GM21619 (cell line): ENCODE results near the gene STEEP1.

Source experiments
- ATAC-seq: cut with Tn5 transposase; IDR thresholded peaks from one replicate; pipeline ENCODE4 v1.9.1; 2021; ENCODE audit not compliant: unreplicated experiment

Gene STEEP1

GRCh38 chrX:119565107-119565663 is at the start of gene STEEP1:
Gene STEEP1, minus strand, starts transcription at chrX:119565409. Its CDS starts 54 bp downstream, at chrX:119565355.
- ATAC-seq: peak; percentile 99

GRCh38 chrX:119614776-119615175 is 49.6 kb upstream of the STEEP1 start:
- ATAC-seq: no peak

- no peak for ATAC-seq
Measured at GRCh38 chrX:119607018-119607389, 41.8 kb upstream of the STEEP1 start.

DNA sequence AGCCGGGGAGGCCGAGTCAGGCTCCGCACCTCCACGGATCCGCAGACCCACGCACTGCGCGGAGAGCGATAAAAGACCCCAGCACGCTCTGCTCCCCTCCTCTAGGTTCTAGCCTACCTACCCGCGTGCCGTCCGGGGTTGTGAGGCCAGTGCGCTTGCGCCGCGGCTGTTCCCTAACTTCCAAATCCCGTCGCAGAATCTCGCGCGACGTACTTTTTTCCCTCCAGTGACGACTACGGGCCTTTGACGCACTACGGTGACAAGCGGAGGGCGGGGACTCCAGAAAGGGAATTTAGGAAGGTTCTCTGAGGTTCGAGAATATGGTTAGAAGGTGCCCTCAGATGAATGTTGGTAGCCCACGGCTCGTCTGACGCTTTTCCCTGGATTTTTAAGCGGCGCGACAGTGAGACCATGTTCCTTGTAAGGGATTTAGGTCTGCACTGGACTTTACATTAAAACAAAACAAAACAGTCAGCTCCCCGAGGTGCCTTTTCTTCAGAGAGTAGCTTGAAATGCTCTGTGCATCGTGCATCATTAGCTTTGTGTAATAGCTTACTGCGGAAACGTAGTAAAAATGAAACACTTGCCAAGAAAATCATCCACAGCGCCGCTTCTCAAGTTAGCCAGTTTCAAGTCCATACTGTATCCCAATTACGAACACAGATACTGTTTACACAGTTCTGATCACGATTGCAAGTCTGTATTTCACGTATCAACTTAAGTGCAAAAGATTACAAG is 41.2 kb upstream of the STEEP1 start, which contains the start of gene NKRF:
Gene NKRF (minus strand): TSS at position 145 of the 738 bp plus-strand sequence.
- peak; percentile 79 for ATAC-seq

DNA sequence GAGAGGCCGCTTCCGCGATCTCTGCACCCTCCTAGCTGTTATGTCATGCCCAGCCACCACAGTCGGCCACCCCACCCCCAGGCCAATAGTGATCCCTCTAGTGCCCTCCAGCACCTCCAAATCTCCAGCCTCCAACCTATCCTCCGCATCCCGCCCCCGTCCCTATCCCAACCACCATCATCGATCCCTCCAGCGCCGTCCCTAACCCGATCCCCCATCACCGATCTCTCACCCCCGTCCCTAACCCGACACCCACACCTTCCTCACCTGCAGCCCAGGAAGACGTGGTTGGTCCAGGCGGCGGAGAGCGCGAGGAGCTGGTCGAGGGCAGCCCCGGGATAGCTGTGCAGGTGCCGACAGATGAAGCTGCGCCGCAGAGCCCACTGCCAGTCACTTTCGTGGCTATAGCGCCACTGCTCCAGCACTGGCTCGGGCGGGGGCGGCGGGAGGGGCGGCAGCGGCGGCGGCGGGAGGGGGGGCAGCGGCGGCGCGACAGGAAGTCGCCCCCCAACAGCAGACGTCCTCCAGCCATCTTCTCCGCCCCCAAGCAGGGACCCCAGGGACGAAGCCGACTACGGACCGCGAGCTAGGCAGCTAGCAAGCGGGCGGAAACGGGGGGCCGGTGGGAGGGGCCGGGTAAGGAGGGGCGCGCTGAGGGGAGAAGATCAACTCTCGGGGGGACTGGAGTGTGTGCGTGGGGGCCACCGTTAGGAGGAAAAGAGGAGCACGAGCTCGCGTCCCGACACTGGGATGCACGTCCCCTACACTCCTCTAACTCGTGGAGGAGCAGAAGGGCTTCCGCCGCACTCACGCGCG is 40.5 kb upstream of the STEEP1 start:
- ATAC-seq: peak; percentile 35

GRCh38 chrX:119604766-119605463 is 39.7 kb upstream of the STEEP1 start:
- ATAC-seq: no peak

DNA sequence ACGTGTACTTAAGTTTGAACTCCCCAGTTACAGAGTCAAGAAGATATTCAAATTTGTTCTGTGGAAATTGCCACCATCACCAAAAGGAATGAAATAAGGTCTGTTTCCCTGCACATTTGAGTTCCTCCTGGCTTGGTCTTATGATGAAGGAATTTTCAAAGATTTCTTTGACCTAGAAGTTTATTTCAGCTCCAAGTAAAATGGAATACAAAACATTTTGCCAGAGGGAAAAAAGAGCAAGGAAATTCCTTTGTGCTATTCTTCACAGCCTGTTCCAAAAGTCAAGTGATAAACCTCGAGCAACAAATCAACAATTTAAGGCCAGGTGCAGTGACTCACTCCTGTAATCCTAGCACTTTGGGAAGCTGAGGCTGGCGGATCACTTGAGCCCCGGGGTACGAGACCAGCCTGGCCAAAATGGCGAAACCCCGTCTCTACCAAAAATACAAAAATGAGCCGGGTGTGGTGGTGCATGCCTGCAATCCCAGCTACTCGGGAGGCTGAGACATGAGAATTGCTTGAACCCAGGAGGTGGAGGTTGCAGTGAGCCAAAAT is 37.6 kb upstream of the STEEP1 start:
- ATAC-seq: no peak

- ATAC-seq: no peak
Measured at GRCh38 chrX:119589810-119590209, 24.6 kb upstream of the STEEP1 start.

- no peak for ATAC-seq
Measured at GRCh38 chrX:119583431-119584059, 18.3 kb upstream of the STEEP1 start.

DNA sequence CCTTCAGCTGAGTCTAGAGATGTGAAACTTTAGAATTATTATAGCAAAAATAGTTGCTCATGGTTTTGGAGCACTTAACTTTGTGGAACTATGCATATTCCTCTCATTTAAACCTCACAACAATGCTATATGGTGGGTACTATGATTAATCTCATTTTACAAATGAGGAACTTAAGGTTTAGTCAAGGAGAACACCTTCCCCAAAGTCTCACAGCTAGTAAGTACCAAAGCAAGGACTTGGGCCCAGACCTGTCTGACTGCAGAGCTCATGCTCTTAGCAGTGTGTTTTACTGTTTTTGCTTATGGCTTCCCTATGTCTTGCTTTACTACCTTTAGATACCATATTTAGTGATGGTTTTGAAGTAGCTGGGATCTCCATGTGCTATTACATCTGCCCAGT is 14.2 kb upstream of the STEEP1 start:
- ATAC-seq: no peak

DNA sequence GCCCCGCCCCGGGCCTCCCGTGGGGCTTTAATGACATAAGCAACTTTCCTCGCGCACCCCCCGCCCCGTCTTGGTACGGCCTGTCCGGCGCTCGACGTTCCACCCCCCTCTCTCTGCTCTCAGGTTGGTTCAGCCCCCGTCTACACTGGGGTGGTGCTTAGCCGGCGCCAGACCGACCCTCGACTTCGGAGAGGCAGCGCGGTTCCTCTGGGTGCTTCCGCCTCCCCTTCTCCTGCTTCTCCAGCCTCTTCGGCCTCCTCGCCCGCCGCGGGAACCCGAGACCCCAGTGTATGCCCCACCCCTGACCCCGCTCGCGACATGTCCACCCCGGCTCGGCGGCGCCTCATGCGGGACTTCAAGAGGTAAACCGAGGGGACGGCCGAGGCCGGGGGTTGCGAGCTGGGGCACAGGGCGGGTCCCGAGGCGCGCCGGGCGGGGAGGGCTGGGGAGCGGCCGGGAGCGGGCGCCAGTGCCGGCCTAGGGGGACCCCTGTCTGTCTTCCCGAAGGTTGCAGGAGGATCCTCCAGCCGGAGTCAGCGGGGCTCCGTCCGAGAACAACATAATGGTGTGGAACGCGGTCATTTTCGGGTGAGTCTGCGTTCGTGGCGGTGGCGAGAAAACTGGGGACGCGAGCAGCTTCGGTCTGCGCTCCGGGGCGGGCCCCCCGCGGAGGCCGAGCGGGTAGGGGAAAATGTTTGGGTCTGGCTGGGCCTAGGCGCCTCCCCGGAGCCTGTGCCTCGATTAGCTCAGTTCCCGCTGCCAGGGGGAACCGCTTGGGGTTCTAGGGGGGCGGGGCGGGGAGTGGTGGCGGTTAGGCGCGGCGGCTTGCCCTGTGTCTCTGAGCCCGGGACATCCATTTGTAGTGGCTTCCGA is 9.4 kb upstream of the STEEP1 start, which contains the start of gene UBE2A:
Gene UBE2A (plus strand): TSS at position 170 of the 873 bp plus-strand sequence. CDS start 149 bp downstream, at position 319.
- ATAC-seq: peak; percentile 77

- ATAC-seq: peak; percentile 6
Measured at GRCh38 chrX:119573840-119574393, 8.7 kb upstream of the STEEP1 start.

DNA sequence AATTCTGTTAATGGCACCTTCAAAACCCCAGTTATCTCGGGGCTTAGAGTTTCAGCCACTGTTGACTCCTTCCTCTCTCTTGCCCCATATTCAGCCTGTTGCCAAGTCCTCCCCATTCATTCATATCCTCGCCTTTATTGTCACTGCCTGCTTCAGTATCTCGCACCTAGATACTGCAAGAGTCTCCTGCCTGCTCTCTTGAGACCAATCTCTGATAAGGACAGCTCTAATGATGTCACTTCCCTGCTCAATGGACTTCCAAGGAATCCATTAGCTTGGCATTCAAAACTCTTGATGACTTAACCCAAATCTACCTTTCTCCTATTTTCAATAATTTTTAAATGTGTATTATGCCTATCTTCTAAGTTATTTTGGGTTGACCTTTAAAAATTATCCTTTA is 8.0 kb upstream of the STEEP1 start:
- ATAC-seq: no peak

- no peak for ATAC-seq
Measured at GRCh38 chrX:119570351-119570835, 5.2 kb upstream of the STEEP1 start.

- no peak for ATAC-seq
Measured at GRCh38 chrX:119552508-119552907, 12.7 kb downstream of the STEEP1 start.

DNA sequence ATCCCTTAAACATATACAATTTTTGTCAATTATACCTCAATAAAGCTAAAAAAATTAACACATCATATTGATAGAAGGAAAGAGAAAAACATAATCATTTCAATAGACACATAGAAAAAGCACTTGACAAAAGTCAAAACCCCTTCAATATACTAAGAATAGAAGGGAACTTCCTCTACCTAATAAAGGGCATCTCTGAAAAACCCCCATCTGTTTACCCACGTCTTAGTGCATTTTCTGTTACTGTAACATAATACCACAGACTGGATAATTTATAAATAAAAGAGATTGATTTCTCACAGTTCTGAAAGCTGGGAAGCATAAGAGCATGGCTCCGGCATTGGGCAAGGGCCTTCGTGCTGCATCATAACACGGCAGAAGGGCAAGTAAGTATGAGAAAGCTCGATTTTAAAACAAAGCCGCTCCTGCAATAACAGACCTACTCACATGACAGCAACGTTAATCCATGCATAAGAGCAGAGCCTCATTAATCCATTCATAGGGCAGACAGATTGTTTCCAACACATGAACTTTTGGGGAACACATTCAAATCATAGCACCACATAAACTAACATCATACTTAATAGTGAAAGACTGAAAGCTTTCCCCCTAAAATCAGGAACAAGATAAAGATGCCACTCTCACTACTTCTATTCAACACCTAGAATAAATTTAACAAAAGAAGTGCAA is 15.7 kb downstream of the STEEP1 start:
- peak; percentile 81 for ATAC-seq

GRCh38 chrX:119541188-119541587 is 24.0 kb downstream of the STEEP1 start:
- no peak for ATAC-seq

DNA sequence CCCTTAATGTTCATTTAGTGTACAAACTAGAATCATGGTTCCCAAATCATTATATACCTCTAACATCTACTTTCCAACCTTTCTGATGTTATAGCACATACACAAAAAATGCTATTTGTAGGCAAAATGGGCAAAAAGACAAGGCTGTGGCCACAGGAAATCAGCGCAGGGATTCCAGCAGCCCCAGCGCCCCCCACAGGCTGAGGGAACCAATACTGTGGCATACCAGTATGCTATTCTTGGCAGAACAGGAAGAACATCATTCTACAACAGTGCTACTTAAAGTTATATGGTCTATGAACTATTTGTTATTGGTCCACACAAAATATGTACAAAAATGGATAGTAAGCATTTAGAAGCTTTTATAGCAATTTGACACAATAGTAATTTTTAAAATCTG is 25.3 kb downstream of the STEEP1 start:
- ATAC-seq: no peak
